ENCODE data around the gene ACADVL.

- TF ChIP-seq POLR2AphosphoS5 (IDR thresholded peaks at IDR 0.05; ENCODE audit: low read depth) (no peak), CTCF (IDR thresholded peaks at IDR 0.05; ENCODE audit: insufficient read depth, low read length) (peak; percentile 17)
Observed at GRCh38 chr17:7220593-7221277, 997 bp downstream of the ACADVL start.

All from HL-60 (cell line).